IMR-90 (cell line): ENCODE results near the gene NRP1. TPM values are rescaled to one million over a fixed set of nuclear protein-coding genes. Genes with fewer than 3 reads are reported as not detected.
A peak's percentile ranks its signal among the peaks of the same experiment; 100 is the strongest.

Experiments
- ATAC-seq: fragments of 200-7000 bp; cut with Tn5 transposase; 2 replicates; pipeline ENCODE4 v1.9.1; 2020; ENCODE audit warnings: low read depth, mild to moderate bottlenecking, moderate library complexity
- BruUV-seq: library from RNA; stranded (reverse); fragments of 400-500 nt; replicated peaks from 2 replicates; lab custom pipeline; 2021; lab: Mats Ljungman, UMichigan
- CTCF ChIA-PET: fragments of 300-600 bp; formaldehyde crosslinking; extraction: SDS; loops from one replicate; lab custom pipeline; 2021; ENCODE audit warnings: antibody characterized with exemption; lab: Yijun Ruan, JAX
- POLR2A ChIA-PET: fragments of 300-600 bp; sonication (Branson Sonifier 250); formaldehyde crosslinking; loops from one replicate; lab custom pipeline; 2022; ENCODE audit warnings: antibody characterized with exemption; ENCODE audit not compliant: unreplicated experiment; lab: Charles Lee
- DNase-seq: peaks from one replicate; pipeline ENCODE4 v3.0.0; 2013
- H2AFZ ChIP-seq: replicated peaks from 2 replicates; pipeline ENCODE3; 2013; ENCODE audit warnings: low read length, mild to moderate bottlenecking; ENCODE audit not compliant: poor library complexity
- H2AK5ac ChIP-seq: 2 replicates; pipeline ENCODE4 v1.6.1; 2013; ENCODE audit warnings: low read depth, low read length, inconsistent platforms
- H2AK9ac ChIP-seq: replicated peaks from 2 replicates; pipeline ENCODE3; 2013; ENCODE audit warnings: mild to moderate bottlenecking, low read depth, low read length, moderate library complexity; ENCODE audit not compliant: poor library complexity
- H2BK120ac ChIP-seq: 2 replicates; pipeline ENCODE4 v1.6.1; 2013; ENCODE audit warnings: low read depth, low read length, inconsistent platforms
- H2BK15ac ChIP-seq: 3 replicates; pipeline ENCODE4 v1.6.1; 2013; ENCODE audit warnings: low read depth, low read length, inconsistent platforms
- H2BK20ac ChIP-seq: 2 replicates; pipeline ENCODE4 v1.6.1; 2013; ENCODE audit warnings: low read depth, mild to moderate bottlenecking, inconsistent platforms, low read length, moderate library complexity
- H2BK5ac ChIP-seq: 2 replicates; pipeline ENCODE4 v1.6.1; 2013; ENCODE audit warnings: mild to moderate bottlenecking, low read depth, low read length, inconsistent platforms; ENCODE audit not compliant: poor library complexity, severe bottlenecking
- H3K14ac ChIP-seq: replicated peaks from 2 replicates; pipeline ENCODE4 v1.6.1; 2013; ENCODE audit warnings: low read depth, low read length, inconsistent platforms
- H3K18ac ChIP-seq: 2 replicates; pipeline ENCODE4 v1.6.1; 2013; ENCODE audit warnings: low read depth, low read length, control low read depth
- H3K23ac ChIP-seq: 2 replicates; pipeline ENCODE4 v1.6.1; 2013; ENCODE audit warnings: low read depth, low read length, inconsistent platforms
- H3K27ac ChIP-seq: 2 replicates; pipeline ENCODE4 v1.5.1; 2013; ENCODE audit warnings: mild to moderate bottlenecking, control low read depth, low read length; ENCODE audit not compliant: insufficient read depth
- H3K27me3 ChIP-seq: 2 replicates; pipeline ENCODE4 v1.6.1; 2013; ENCODE audit warnings: low read length; ENCODE audit not compliant: control insufficient read depth, insufficient read depth
- H3K36me3 ChIP-seq: 2 replicates; pipeline ENCODE4 v1.6.1; 2013; ENCODE audit warnings: low read length, mixed read lengths; ENCODE audit not compliant: control insufficient read depth, insufficient read depth
- H3K4ac ChIP-seq: 2 replicates; pipeline ENCODE4 v1.6.1; 2013; ENCODE audit warnings: low read depth, low read length, inconsistent platforms
- H3K4me1 ChIP-seq: 2 replicates; pipeline ENCODE4 v1.6.1; 2013; ENCODE audit warnings: low read length, mixed read lengths; ENCODE audit not compliant: control insufficient read depth, insufficient read depth
- H3K4me2 ChIP-seq: 2 replicates; pipeline ENCODE4 v1.6.1; 2013; ENCODE audit warnings: low read depth, mild to moderate bottlenecking, control low read depth, low read length, moderate library complexity
- H3K4me3 ChIP-seq: 2 replicates; pipeline ENCODE4 v1.5.1; 2013; ENCODE audit warnings: low read depth, mild to moderate bottlenecking, control low read depth, low read length, moderate library complexity; ENCODE audit not compliant: insufficient read depth
- H3K56ac ChIP-seq: 2 replicates; pipeline ENCODE4 v1.6.1; 2013; ENCODE audit warnings: low read length, inconsistent platforms; ENCODE audit not compliant: insufficient read depth; ENCODE audit errors: extremely low read depth
- H3K79me1 ChIP-seq, 2 experiments: 2 replicates each; pipeline ENCODE4 v1.6.1; 2013; ENCODE audit warnings: low read length in 2 of 2, inconsistent platforms in 1 of 2, low read depth in 1 of 2
- H3K9ac ChIP-seq: 2 replicates; pipeline ENCODE4 v1.6.1; 2013; ENCODE audit warnings: low read depth, low read length, control low read depth
- H3K9me1 ChIP-seq: 2 replicates; pipeline ENCODE4 v1.6.1; 2013; ENCODE audit warnings: low read length, inconsistent platforms; ENCODE audit not compliant: insufficient read depth
- H3K9me3 ChIP-seq: 2 replicates; pipeline ENCODE4 v1.6.1; 2013; ENCODE audit warnings: low read length; ENCODE audit not compliant: control insufficient read depth, insufficient read depth
- H4K20me1 ChIP-seq: 2 replicates; pipeline ENCODE4 v1.6.1; 2013; ENCODE audit warnings: low read length, inconsistent platforms; ENCODE audit not compliant: insufficient read depth
- H4K5ac ChIP-seq: 2 replicates; pipeline ENCODE4 v1.6.1; 2013; ENCODE audit warnings: mild to moderate bottlenecking, low read depth, low read length, control low read depth
- H4K8ac ChIP-seq, 2 experiments: 2 replicates each; pipeline ENCODE4 v1.6.1; 2013; ENCODE audit warnings: low read depth in 2 of 2, low read length in 2 of 2, control low read depth in 1 of 2, inconsistent platforms in 1 of 2
- H4K91ac ChIP-seq: 2 replicates; pipeline ENCODE4 v1.6.1; 2013; ENCODE audit warnings: low read depth, low read length, inconsistent platforms; ENCODE audit not compliant: insufficient read depth
- MAFK ChIP-seq: IDR thresholded peaks from 2 replicates; pipeline ENCODE4 v1.6.1; 2012; ENCODE audit warnings: low read depth, low read length, improper control_type of control experiment
- MXI1 ChIP-seq: IDR thresholded peaks from 2 replicates; pipeline ENCODE4 v1.6.1; 2012; ENCODE audit warnings: low read depth, mild to moderate bottlenecking, low read length, moderate library complexity, borderline replicate concordance
- POLR2A ChIP-seq: IDR thresholded peaks from 2 replicates; pipeline ENCODE4 v1.6.1; 2012; ENCODE audit warnings: mild to moderate bottlenecking, low read depth, low read length
- WGBS, 2 experiments: methylation state at CpG; one replicate each; pipeline versions ENCODE4 v1.1.5 to v1.1.7; 2013; ENCODE audit warnings: missing lambda C conversion rate in 2 of 2; ENCODE audit not compliant: insufficient read length in 1 of 2; ENCODE audit errors: extremely low coverage in 2 of 2; 5-methylcytosine and 5-hydroxymethylcytosine counted together
- dilution Hi-C: fragments of 300-500 bp; cut with HindIII; formaldehyde crosslinking; loops from one replicate; pipeline ENCODE4 v1.14.3; 2018; ENCODE audit warnings: low sequenced_read_pairs; ENCODE audit not compliant: unreplicated experiment
- in situ Hi-C: fragments of 300-500 bp; cut with MboI; formaldehyde crosslinking; loops from 3 replicates; pipeline ENCODE4 v1.14.3; 2019; ENCODE audit warnings: low sequenced_read_pairs, inconsistent platforms, mixed read lengths
- intact Hi-C: fragments of 100-400 bp; cut with micrococcal nuclease; formaldehyde crosslinking; loops from 2 replicates; pipeline ENCODE4 v1.10.0; 2022
- polyA plus RNA-seq, 3 experiments: library from polyadenylated mRNA; depleted of rRNA; stranded (reverse); fragments of >200 nt; gene quantifications; 2 replicates each; pipeline ENCODE4 v1.2.3, GENCODE V29; 2012; ENCODE audit warnings: low replicate concordance in 1 of 3
- total RNA-seq: library from RNA; depleted of rRNA; stranded (reverse); fragments of >200 nt; gene quantifications from 2 replicates; pipeline ENCODE4 v1.2.3, GENCODE V29; 2012
- TF ChIP-seq, protein P1 (sequence below): fragments of 150-350 bp; IDR thresholded peaks from 2 replicates; pipeline ENCODE4 v1.6.1; 2017; ENCODE audit warnings: mild to moderate bottlenecking, antibody characterized with exemption, low read length, low read depth

NRP1 gene
- total and polyA plus RNA-seq, 2 of the 4 experiments (the other 2 are of a cell fraction) = 108 to 227 TPM

DNA sequence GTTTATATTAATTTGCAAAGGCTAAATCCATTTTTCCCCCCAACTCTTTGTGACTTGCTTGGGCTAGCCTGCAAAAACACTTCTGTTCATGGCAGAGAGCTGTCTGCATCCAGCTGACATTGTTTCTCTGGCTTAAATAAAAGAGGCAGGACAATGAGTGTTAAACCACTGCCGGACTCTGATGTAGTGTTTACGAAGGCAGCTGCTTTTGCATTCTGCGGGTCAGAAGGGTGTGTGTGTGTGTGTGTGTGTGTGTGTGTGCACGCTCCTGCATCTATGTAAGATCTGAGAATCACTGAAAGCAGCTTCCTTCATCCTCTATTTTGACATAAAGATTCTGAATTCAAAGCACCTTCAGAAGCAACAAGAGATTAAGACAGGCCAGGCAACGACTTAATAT lies 28.3 kb downstream of the NRP1 start:
- ATAC-seq = peak; percentile 45
- Histone ChIP-seq H2BK5ac (peak overlapping the region; percentile 43), H4K91ac (no peak overlapping the region), H2AK9ac (no peak overlapping the region), H3K4me3 (no peak overlapping the region), H3K14ac (no peak overlapping the region), H3K79me1 (peaks cover 44 to 61% of the 10 kb centered on the region in 2 experiments), H2AK5ac (no peak overlapping the region), H3K4me2 (peak overlapping the region; percentile 30), H3K23ac (no peak overlapping the region), H3K36me3 (no peaks in the 10 kb centered on the region; the same call in 1 of the 2 replicates), H3K18ac (0 out of 2 replicates have a peak overlapping the region, but pooled peaks have one; percentile 3), H3K27me3 (no peaks in the 10 kb centered on the region), H3K9me1 (peaks cover 6% of the 10 kb centered on the region), H2BK20ac (no peak overlapping the region), H3K27ac (peak overlapping the region; percentile 63), H2BK120ac (no peak overlapping the region), H3K4me1 (peaks cover 16% of the 10 kb centered on the region), H3K4ac (0 out of 2 replicates have a peak overlapping the region, but pooled peaks have one; percentile 2), H3K9me3 (no peaks in the 10 kb centered on the region), H3K56ac (no peak overlapping the region), H2BK15ac (no peak overlapping the region), H2AFZ (no peak overlapping the region), H4K5ac (0 out of 2 replicates have a peak overlapping the region, but pooled peaks have one; percentile 25), H4K20me1 (no peaks in the 10 kb centered on the region), H4K8ac (peak overlapping the region in 1 of 2 experiments; percentile 22; a peak in 1 of 4 replicates), H3K9ac (no peak overlapping the region)
- intact Hi-C loops = loop anchor here (5.0 to 10.0 kb wide), 2 partner anchors 114 to 291 kb away; no protein-coding TSS in a partner anchor
- dilution Hi-C loops = no loop called here
- DNase-seq = peak; percentile 59
- CTCF ChIA-PET = interaction anchor here (1.2 to 1.5 kb wide), 2 partner anchors 113 to 1014 kb away, joined by 3 to 5 read pairs; no protein-coding TSS in a partner anchor
- in situ Hi-C loops = no loop called here
- TF ChIP-seq MAFK = no peak
- TF ChIP-seq, protein P1, sequence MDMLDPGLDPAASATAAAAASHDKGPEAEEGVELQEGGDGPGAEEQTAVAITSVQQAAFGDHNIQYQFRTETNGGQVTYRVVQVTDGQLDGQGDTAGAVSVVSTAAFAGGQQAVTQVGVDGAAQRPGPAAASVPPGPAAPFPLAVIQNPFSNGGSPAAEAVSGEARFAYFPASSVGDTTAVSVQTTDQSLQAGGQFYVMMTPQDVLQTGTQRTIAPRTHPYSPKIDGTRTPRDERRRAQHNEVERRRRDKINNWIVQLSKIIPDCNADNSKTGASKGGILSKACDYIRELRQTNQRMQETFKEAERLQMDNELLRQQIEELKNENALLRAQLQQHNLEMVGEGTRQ = no peak
- TF ChIP-seq MXI1 = no peak
- TF ChIP-seq POLR2A = no peak
- POLR2A ChIA-PET = no interaction called here
- no CpG with 5 or more reads among the region's 5 CpGs for WGBS, 2 experiments
- no TSS peak for BruUV-seq
